H7 (cell line): Measurements from ENCODE around the gene PJA1. TPM values are rescaled to one million over a fixed set of nuclear protein-coding genes. Genes with fewer than 3 reads are reported as not detected.

Source experiments
- DNase-seq: peaks from one replicate; pipeline ENCODE4 v3.0.0; 2012
- H3K27me3 ChIP-seq: 2 replicates; pipeline ENCODE4 v1.6.0; 2011; ENCODE audit warnings: mild to moderate bottlenecking, low read length; ENCODE audit not compliant: control insufficient read depth, insufficient read depth
- H3K36me3 ChIP-seq: replicated peaks from 2 replicates; pipeline ENCODE4 v1.5.1; 2011; ENCODE audit warnings: low read length; ENCODE audit not compliant: control insufficient read depth, insufficient read depth
- H3K4me3 ChIP-seq: 2 replicates; pipeline ENCODE4 v1.5.1; 2011; ENCODE audit warnings: low read depth, mild to moderate bottlenecking, control low read depth, low read length, moderate library complexity; ENCODE audit not compliant: insufficient read depth
- total RNA-seq: library from RNA; depleted of rRNA; stranded (reverse); fragments of >200 nt; shearing (Covaris generic); gene quantifications from 2 replicates; pipeline ENCODE4 v1.2.3, GENCODE V29; 2014; rRNA removed

PJA1 gene, protein sequence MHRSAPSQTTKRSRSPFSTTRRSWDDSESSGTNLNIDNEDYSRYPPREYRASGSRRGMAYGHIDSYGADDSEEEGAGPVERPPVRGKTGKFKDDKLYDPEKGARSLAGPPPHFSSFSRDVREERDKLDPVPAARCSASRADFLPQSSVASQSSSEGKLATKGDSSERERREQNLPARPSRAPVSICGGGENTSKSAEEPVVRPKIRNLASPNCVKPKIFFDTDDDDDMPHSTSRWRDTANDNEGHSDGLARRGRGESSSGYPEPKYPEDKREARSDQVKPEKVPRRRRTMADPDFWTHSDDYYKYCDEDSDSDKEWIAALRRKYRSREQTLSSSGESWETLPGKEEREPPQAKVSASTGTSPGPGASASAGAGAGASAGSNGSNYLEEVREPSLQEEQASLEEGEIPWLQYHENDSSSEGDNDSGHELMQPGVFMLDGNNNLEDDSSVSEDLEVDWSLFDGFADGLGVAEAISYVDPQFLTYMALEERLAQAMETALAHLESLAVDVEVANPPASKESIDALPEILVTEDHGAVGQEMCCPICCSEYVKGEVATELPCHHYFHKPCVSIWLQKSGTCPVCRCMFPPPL
- 105 and 110 TPM in 2 replicates for total RNA-seq

DNA sequence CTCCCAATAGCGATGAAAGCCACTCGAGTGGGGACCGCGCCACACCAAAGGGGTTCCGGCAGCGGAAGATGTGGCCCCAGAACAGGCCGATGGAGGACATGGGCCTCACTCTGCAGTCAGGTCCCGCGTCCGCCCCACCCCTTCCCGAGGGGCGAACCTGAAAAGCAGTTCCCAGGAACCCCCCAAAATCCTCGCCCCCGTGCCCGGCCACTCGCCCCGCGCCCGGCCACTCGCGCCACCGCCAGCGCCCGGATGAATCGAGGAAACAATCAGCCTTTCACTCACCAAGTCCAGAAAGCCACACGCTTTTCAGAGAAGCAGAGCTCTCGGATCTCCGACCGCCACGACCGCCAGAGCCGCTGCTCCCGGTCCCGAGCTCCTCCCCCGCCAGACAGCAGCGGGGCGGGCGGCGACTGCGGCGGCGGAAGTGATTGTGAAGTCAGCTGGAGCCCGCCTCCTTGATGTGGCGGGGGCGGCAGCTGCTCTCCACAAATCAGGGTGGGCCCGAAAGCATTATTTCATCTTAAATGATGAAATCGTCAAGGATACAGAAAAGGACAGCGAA lies at the start of gene PJA1:
Gene PJA1 (minus strand): TSS at position 367 of the 565 bp plus-strand sequence. CDS start 2,380 bp downstream, outside the sequence.
- Histone ChIP-seq H3K4me3 (peak within 1 kb of the TSS; percentile 86), H3K36me3 (peaks cover 4% of the 10 kb centered on the region; the same call in 1 of the 2 replicates), H3K27me3 (no peaks in the 10 kb centered on the region)
- DNase-seq, result peak; percentile 87

DNA sequence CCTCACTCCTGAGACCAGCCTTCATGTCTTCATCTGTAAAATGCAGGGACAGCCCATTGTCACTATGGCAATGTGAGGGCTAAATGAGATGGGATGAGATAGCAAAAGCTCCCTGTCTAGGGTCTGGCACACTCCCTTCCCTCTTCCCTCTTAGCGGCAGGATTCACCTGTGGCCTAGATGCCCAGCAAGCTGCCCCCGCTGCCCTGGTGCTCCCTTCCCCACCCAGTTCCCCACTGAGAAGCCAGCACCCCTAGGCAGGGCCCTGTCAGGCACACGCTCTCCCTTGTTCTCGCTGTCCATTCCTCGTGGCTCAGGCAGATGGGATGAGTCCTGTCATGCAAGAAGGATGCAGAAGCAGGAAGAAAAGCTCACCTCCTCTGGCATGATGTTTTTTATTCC lies 49.2 kb upstream of the PJA1 start:
- Histone ChIP-seq H3K4me3 (no peak overlapping the region), H3K27me3 (no peaks in the 10 kb centered on the region), H3K36me3 (no peaks in the 10 kb centered on the region)
- no peak for DNase-seq

DNA sequence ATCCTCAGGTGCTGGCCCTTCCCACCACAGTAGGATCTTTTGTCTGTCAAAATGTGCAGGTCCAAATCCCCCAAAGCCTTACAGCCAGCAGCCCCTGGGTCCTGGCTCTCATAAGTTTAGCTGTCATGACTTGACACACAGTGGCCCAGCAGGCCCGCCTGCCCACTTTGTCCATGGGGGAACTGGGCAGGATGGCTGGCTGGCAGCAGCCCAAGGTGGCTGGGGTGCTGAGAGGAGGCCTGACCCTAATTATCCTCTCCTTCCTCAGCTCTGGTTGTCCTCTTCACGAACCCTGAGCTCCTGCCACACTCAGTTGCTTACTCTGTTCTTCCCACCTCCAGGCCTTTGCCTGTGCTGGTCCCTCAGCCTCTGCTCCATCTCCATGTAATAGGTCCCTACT lies 46.4 kb upstream of the PJA1 start:
- Histone ChIP-seq H3K4me3 (no peak overlapping the region), H3K27me3 (no peaks in the 10 kb centered on the region), H3K36me3 (no peaks in the 10 kb centered on the region)
- DNase-seq, result no peak

DNA sequence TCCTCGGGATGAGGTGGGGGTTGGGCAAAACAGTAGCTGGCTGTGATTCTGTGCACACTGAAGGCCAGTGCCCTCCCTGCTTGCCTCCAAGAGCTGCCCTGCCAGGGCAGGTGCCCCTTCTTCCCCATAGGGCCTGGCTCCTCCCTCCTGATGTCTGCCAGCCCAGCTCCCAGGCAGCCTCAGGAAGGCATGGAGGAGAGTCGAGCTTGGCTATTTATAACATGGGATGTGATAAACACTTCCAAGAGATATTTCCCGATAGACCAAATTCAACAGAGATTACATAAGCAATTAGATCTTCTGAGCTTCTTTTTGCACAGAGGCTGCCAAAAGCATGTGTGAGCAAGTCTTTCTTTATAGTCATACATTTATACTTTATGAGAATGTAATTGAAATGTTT lies 45.3 kb upstream of the PJA1 start:
- Histone ChIP-seq H3K36me3 (no peaks in the 10 kb centered on the region), H3K27me3 (no peaks in the 10 kb centered on the region), H3K4me3 (no peak overlapping the region)
- DNase-seq, result no peak

DNA sequence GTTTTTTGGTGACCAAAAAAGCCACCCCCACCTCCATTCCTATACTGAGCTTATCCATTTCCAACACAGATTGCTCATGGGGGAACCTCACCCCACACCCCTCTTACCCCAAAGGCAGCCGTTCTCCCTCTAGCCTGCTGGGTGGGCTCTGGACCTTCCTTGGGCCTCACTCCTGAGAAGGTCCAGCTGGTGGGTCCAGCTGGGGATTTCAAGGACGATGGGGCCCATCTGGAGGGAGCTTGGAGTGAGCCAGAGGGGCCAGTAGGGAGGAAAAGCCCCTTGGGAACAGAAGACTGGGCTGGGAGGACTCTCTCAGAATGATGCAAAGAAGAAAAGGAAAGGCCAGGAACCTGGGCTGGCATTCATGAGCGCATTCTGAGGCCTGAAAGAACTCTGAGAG lies 42.0 kb upstream of the PJA1 start:
- no peaks in the 10 kb centered on the region for H3K36me3 ChIP-seq
- H3K4me3 ChIP-seq, result no peak overlapping the region
- H3K27me3 ChIP-seq, result no peaks in the 10 kb centered on the region
- no peak for DNase-seq

DNA sequence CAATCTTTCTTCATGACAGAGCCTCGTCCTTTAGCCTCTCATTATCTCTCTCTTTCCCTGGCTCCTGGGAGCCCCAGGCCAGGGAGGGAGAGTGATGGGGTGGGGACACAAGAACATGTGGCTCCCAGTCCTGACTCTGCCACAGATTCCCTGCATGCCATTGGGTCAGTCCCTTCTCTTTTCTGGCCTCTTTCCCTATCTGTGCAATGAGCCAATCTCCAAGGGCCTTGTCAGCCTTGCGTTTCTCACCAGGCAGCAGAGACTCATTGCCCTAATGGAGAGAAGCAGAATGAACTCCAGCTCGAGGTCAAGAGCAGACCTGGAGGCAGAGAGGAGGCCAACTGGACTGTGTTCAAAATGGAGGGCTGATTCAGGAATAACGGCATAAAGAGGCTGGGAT lies 38.4 kb upstream of the PJA1 start:
- no peak for DNase-seq
- no peaks in the 10 kb centered on the region for H3K36me3 ChIP-seq
- H3K27me3 ChIP-seq, result no peaks in the 10 kb centered on the region
- no peak overlapping the region for H3K4me3 ChIP-seq

DNA sequence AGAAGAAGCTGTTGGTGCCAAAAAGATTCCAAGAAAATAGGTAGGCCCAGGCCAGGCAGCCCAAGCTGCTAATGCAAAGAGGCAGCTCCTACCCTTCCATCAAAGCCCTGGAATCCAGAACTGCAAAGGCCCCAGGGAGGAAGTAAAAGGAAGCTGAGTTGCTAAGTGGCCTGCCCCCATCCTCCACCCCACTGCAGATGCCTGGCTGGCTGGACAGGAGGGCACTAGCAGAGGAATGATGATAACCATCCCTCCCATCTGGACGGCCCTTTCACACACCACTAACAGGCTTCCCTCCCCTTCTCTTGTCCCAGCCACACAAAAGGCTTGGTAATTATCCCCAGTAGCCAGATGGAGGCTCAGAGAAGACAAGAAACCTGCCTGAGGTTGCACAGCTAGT lies 32.4 kb upstream of the PJA1 start:
- Histone ChIP-seq H3K36me3 (no peaks in the 10 kb centered on the region), H3K4me3 (no peak overlapping the region), H3K27me3 (no peaks in the 10 kb centered on the region)
- no peak for DNase-seq

DNA sequence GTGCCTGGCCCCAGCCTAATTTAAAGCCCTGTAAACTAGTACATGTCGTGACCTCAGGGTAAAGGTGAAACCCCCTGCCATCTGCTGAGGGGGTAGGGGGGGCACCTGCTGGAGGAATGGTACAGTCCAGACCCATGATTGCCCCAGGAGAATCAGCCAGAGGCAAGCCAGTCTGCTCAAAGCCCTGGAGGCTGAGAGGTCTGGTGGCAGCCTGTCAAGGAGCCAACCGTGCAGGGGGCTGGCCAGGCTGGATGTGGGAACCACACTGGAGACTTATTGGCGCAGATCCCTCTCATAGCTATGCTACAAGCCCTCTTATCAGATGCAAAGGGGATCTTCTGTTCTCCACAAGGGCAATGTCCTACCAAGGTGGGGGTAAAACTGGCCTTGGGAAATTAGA lies 31.4 kb upstream of the PJA1 start:
- Histone ChIP-seq H3K4me3 (no peak overlapping the region), H3K27me3 (no peaks in the 10 kb centered on the region), H3K36me3 (no peaks in the 10 kb centered on the region)
- no peak for DNase-seq

DNA sequence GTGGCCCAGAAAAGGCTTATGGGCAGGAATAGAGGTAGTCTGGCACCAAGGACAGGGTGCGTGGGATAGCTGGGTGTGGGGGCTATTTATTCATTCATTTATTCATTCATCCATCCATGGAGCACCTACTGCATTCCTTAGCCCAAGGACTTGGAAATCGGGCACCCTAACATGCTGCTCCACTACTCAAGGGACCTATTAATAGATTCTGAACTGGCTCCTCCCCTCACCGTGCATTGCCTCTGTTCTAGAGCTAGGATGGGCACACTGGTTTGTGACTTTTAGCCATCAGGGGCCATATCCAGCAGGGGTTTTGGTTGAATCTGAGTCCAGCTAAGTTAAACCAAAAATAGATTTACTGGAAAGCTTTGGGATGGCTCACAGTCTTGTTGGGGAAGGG lies 30.6 kb upstream of the PJA1 start:
- no peak overlapping the region for H3K4me3 ChIP-seq
- H3K27me3 ChIP-seq, result no peaks in the 10 kb centered on the region
- no peak for DNase-seq
- no peaks in the 10 kb centered on the region for H3K36me3 ChIP-seq

DNA sequence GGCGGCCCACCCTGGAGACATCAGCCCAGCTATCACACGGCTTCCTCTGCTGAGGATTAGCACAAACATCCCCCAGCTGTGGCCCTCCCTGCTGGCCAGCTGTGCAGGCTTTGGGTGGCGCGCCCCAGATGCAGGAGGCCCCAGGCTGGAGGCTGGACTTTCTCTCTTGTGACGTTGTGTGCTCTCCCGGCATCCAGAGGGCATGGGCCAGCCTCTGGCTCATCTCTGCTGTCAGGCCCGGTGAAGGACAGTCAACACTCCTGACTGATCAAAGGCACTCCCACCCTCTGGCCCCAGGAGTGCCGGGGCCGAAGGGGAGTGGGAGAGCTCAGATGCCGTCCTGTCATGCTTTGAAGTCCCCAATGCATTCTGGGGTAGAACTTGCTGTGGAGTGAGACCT lies 29.9 kb upstream of the PJA1 start:
- H3K36me3 ChIP-seq, result no peaks in the 10 kb centered on the region
- H3K27me3 ChIP-seq, result no peaks in the 10 kb centered on the region
- H3K4me3 ChIP-seq, result no peak overlapping the region
- DNase-seq, result no peak

DNA sequence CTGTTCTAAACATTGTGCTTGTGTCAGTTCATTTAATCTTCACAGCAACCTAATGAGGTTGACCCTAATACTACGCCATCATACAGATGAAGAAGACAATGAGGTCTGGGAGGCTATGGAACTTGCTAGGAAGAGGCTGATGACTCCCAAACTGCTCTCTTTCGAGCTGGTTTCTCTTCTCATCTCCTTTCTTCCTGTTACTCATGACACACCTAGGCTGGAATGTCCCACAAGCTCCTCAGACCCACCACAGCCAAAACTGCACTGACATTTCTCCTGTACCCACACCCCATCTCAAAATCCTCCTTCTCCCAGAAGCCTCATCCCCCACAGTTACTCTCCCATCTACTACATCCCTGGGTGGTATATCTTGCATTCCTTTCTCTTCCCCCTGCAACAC lies 27.4 kb upstream of the PJA1 start:
- Histone ChIP-seq H3K4me3 (no peak overlapping the region), H3K36me3 (no peaks in the 10 kb centered on the region), H3K27me3 (no peaks in the 10 kb centered on the region; the same call in 1 of the 2 replicates)
- DNase-seq, result no peak

DNA sequence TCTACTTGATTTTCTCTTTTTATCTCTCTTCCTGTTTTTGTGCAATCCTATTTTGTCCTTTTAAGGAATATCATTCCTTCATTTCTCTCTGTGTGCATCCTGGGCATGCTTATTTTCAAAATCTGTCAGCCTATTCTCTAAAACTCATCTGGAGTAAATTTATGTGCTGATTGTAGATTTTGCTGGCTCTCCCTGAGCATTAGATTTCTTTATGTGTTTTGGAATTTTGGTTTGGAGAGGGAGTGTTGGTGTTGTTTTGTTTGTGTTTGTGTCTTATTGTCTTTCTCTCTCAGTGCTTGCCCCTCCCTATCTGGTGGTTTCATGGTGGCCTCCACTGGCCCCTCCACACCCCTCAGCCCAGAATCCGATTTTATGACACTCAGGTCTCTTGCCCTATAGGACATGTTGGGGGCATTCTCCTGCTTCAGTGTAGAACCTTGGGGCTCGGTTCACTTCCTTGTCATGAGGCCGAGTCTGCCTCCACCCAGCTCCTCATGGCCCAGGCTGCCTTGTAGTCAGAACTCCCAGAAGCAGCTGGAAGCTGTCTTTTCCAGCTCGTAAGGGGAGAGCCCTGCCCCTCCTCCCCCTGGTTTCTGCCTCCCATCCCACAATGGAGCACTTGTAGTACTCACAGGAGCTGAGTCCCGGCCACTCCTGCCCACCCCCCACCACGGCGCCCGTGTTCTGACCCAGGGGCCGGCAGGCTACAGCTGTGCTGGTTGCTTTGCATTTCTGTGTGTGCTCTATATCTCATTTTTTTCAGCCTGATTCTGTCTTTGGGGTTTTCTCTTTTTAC lies 24.5 kb upstream of the PJA1 start:
- DNase-seq, result peak; percentile 62
- Histone ChIP-seq H3K36me3 (no peaks in the 10 kb centered on the region), H3K4me3 (no peak overlapping the region), H3K27me3 (no peaks in the 10 kb centered on the region; the same call in 1 of the 2 replicates)

DNA sequence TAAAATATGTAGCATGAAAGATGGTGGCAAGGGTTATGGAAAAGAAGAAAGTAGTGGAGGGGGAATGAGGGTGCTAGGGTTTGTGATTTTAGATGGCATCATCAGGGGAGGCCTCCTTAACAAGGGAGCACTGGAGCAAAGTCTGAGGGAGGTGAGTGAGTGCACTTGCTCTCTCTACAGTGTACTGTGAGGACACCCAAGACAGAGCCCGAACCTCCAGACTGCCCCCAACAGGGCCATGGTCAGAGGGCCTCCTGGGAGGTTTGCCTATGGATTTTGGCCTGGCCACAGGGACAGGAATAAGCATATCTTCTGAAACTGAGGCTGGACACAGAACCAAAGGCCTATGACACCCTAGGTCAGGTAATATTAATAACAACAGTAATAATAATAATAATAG lies 21.4 kb upstream of the PJA1 start:
- Histone ChIP-seq H3K36me3 (no peaks in the 10 kb centered on the region), H3K4me3 (no peak overlapping the region), H3K27me3 (no peaks in the 10 kb centered on the region; the same call in none of the 2 replicates)
- no peak for DNase-seq

DNA sequence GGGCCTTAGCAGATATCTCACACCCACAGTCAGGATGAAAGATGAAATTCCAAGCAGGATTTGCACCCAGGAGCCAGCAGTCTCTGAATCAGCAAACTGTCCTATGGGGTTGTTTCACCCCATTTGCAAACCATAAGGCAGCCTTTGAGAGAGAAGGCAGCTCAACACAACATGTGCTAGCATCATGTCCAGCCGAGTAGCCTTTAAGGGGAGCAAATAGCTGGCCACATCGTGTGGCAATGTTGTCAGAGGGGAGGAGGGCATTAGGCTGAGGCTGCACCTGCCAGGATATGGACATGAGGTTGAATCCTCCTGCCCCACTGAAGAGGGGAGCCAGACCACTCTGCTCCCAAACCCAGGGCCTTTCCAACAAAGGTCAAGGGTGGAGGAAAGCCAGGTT lies 20.6 kb upstream of the PJA1 start:
- H3K4me3 ChIP-seq, result no peak overlapping the region
- H3K27me3 ChIP-seq, result no peaks in the 10 kb centered on the region; the same call in none of the 2 replicates
- no peak for DNase-seq
- no peaks in the 10 kb centered on the region for H3K36me3 ChIP-seq
